HepG2 (cell line): ENCODE measurements around the gene AXDND1.
A peak's percentile ranks its signal among the peaks of the same experiment; 100 is the strongest.

ENCODE experiments used
- CTCF ChIP-seq: sonication (generic); formaldehyde crosslinking; IDR thresholded peaks from 2 replicates; pipeline ENCODE4 v1.5.0; 2020; ENCODE audit warnings: mild to moderate bottlenecking, missing genetic modification reagents, moderate library complexity
- EZH2 ChIP-seq: conservative IDR thresholded peaks from 2 replicates; pipeline ENCODE4 v1.6.1; 2012; ENCODE audit warnings: mild to moderate bottlenecking, low read depth, low read length, moderate library complexity
- MYNN ChIP-seq: sonication (generic); formaldehyde crosslinking; IDR thresholded peaks from 2 replicates; pipeline ENCODE4 v1.4.0; 2020; ENCODE audit warnings: mild to moderate bottlenecking, low read depth, missing genetic modification reagents
- RFXAP ChIP-seq: sonication (generic); formaldehyde crosslinking; IDR thresholded peaks from 2 replicates; pipeline ENCODE4 v1.4.0; 2020; ENCODE audit warnings: missing genetic modification reagents, borderline replicate concordance
- SMAD1 ChIP-seq: sonication (generic); formaldehyde crosslinking; IDR thresholded peaks from 2 replicates; pipeline ENCODE4 v1.4.0; 2020; ENCODE audit warnings: missing genetic modification reagents, low read depth, mild to moderate bottlenecking, borderline replicate concordance
- U2AF1 ChIP-seq: fragments of 200-400 bp; formaldehyde crosslinking; optimal IDR thresholded peaks from 2 replicates; pipeline ENCODE3; 2017; ENCODE audit warnings: mild to moderate bottlenecking, low read depth, low read length

- TF ChIP-seq EZH2, result no peak
- TF ChIP-seq MYNN (CRISPR knock-in tag), result no peak
- TF ChIP-seq CTCF (CRISPR knock-in tag), result peak; percentile 71
- no peak for TF ChIP-seq SMAD1 (CRISPR knock-in tag)
- no peak for TF ChIP-seq U2AF1
- TF ChIP-seq RFXAP (CRISPR knock-in tag), result no peak
These were observed 234.0 kb downstream of the AXDND1 start for GRCh38 chr1:179599623-179600249.
